H1 (cell line): Measurements from ENCODE around the gene STEAP1B. TPM values are rescaled to one million over a fixed set of nuclear protein-coding genes. Genes with fewer than 3 reads are reported as not detected.
"Not testable (repeated sequence)": the region's sequence is repeated elsewhere in the genome, so short reads cannot be mapped to it uniquely, and the experiment has no call there.

Source experiments
- CTCF ChIA-PET: fragments of 300-600 bp; sonication (Branson Sonifier 250); formaldehyde crosslinking; loops from one replicate; lab custom pipeline; 2021; ENCODE audit not compliant: partially characterized antibody; lab: Charles Lee
- POLR2A ChIA-PET: fragments of 300-600 bp; sonication (Branson Sonifier 250); formaldehyde crosslinking; loops from one replicate; lab custom pipeline; 2021; ENCODE audit warnings: inconsistent platforms; ENCODE audit not compliant: partially characterized antibody; lab: Charles Lee
- DNase-seq, 2 experiments: peaks; one replicate each; pipeline versions ENCODE4 v3.0.0 to v3.0.0-alpha.2; 2010 to 2022; ENCODE audit warnings: low spot score in 2 of 2, low read depth in 1 of 2, mixed read lengths in 1 of 2
- FAIRE-seq: peaks from 2 replicates; lab custom pipeline; 2011; peaks lifted over from hg19 to GRCh38; lab: Jason Lieb, UNC
- H2AFZ ChIP-seq: 2 replicates; pipeline ENCODE4 v1.8.1; 2012; ENCODE audit warnings: low read length, inconsistent platforms
- H2AK5ac ChIP-seq: 2 replicates; pipeline ENCODE4 v1.6.1; 2013; ENCODE audit warnings: low read depth, low read length
- H2BK120ac ChIP-seq: replicated peaks from 2 replicates; pipeline ENCODE3; 2013; ENCODE audit warnings: low read depth, low read length, inconsistent platforms
- H2BK12ac ChIP-seq: 2 replicates; pipeline ENCODE4 v1.6.1; 2013; ENCODE audit warnings: low read depth, low read length
- H2BK15ac ChIP-seq: 2 replicates; pipeline ENCODE4 v1.6.1; 2013; ENCODE audit warnings: low read length
- H2BK20ac ChIP-seq: 2 replicates; pipeline ENCODE4 v1.6.1; 2013; ENCODE audit warnings: low read length
- H2BK5ac ChIP-seq: 2 replicates; pipeline ENCODE4 v1.6.1; 2013; ENCODE audit warnings: low read depth, low read length
- H3K14ac ChIP-seq: 2 replicates; pipeline ENCODE4 v1.6.1; 2013; ENCODE audit warnings: inconsistent platforms; ENCODE audit not compliant: insufficient read length
- H3K18ac ChIP-seq: 2 replicates; pipeline ENCODE4 v1.6.1; 2013; ENCODE audit warnings: low read length; ENCODE audit errors: extremely low read depth
- H3K23ac ChIP-seq: 2 replicates; pipeline ENCODE4 v1.6.1; 2013; ENCODE audit warnings: inconsistent platforms; ENCODE audit not compliant: insufficient read length
- H3K23me2 ChIP-seq: 2 replicates; pipeline ENCODE4 v1.6.1; 2013; ENCODE audit warnings: low read depth, low read length
- H3K27ac ChIP-seq: 2 replicates; pipeline ENCODE4 v1.6.1; 2011; ENCODE audit warnings: low read depth, low read length, inconsistent platforms
- H3K27me3 ChIP-seq, 4 experiments: replicated peaks in 1 of 4; 1 replicate in 1 of 4; 2 replicates in 3 of 4; pipeline versions ENCODE4 v1.6.1 to v1.8.1; 2011 to 2013; ENCODE audit warnings: low read length in 3 of 4, mild to moderate bottlenecking in 3 of 4, inconsistent platforms in 2 of 4, mixed read lengths in 2 of 4, moderate library complexity in 1 of 4; ENCODE audit not compliant: control insufficient read depth in 3 of 4, insufficient read depth in 3 of 4; ENCODE audit errors: extremely low read depth in 1 of 4
- H3K36me3 ChIP-seq, 4 experiments: 2 replicates each; pipeline versions ENCODE4 v1.6.1 to v1.8.1; 2011 to 2013; ENCODE audit warnings: mild to moderate bottlenecking in 4 of 4, low read length in 3 of 4, moderate library complexity in 2 of 4, control low read depth in 1 of 4, inconsistent platforms in 1 of 4; ENCODE audit not compliant: insufficient read depth in 4 of 4, control insufficient read depth in 2 of 4
- H3K4ac ChIP-seq: replicated peaks from 2 replicates; pipeline ENCODE3; 2013; ENCODE audit warnings: low read length, low read depth, mixed read lengths, inconsistent platforms; ENCODE audit not compliant: insufficient read length
- H3K4me1 ChIP-seq, 4 experiments: replicated peaks in 1 of 4; 1 replicate in 1 of 4; 2 replicates in 3 of 4; pipeline versions ENCODE4 v1.6.1 to v1.8.1; 2011 to 2013; ENCODE audit warnings: low read length in 3 of 4, inconsistent platforms in 2 of 4, mixed read lengths in 1 of 4; ENCODE audit not compliant: insufficient read depth in 4 of 4, control insufficient read depth in 3 of 4
- H3K4me2 ChIP-seq, 2 experiments: 2 replicates each; pipeline versions ENCODE4 v1.6.1 to v1.8.1; 2011 to 2013; ENCODE audit warnings: low read depth in 2 of 2, low read length in 2 of 2, control low read depth in 1 of 2, inconsistent platforms in 1 of 2, mild to moderate bottlenecking in 1 of 2; ENCODE audit not compliant: insufficient read depth in 1 of 2
- H3K4me3 ChIP-seq, 4 experiments: fragments of 200-600, 300-600 bp in 1 of 4; sonication (generic), shearing (Covaris generic), sonication (Bioruptor Twin) in 1 of 4; 2 replicates each; pipeline versions ENCODE4 v1.5.1 to v1.8.1; 2011 to 2016; ENCODE audit warnings: low read length in 4 of 4, low read depth in 3 of 4, control low read depth in 2 of 4, inconsistent platforms in 2 of 4, mild to moderate bottlenecking in 2 of 4, mixed read lengths in 1 of 4, moderate library complexity in 1 of 4; ENCODE audit not compliant: insufficient read depth in 2 of 4; ENCODE audit errors: extremely low read depth in 1 of 4
- H3K56ac ChIP-seq: replicated peaks from 2 replicates; pipeline ENCODE3; 2013; ENCODE audit warnings: low read depth, mild to moderate bottlenecking, mixed read lengths, low read length, inconsistent platforms; ENCODE audit not compliant: insufficient read length
- H3K79me1 ChIP-seq: 2 replicates; pipeline ENCODE4 v1.6.1; 2013; ENCODE audit warnings: low read depth, low read length, control low read depth
- H3K79me2 ChIP-seq, 2 experiments: 2 replicates each; pipeline versions ENCODE4 v1.6.1 to v1.8.1; 2012 to 2013; ENCODE audit warnings: low read length in 2 of 2, mild to moderate bottlenecking in 2 of 2, inconsistent platforms in 1 of 2; ENCODE audit not compliant: insufficient read depth in 2 of 2, control insufficient read depth in 1 of 2
- H3K9ac ChIP-seq, 4 experiments: replicated peaks in 1 of 4; 1 replicate in 1 of 4; 2 replicates in 3 of 4; pipeline versions ENCODE4 v1.6.1 to v1.8.1; 2011 to 2013; ENCODE audit warnings: low read depth in 3 of 4, low read length in 3 of 4, control low read depth in 2 of 4, mild to moderate bottlenecking in 2 of 4, moderate library complexity in 2 of 4, inconsistent platforms in 1 of 4; ENCODE audit errors: extremely low read depth in 1 of 4
- H3K9me3 ChIP-seq, 2 experiments: 2 replicates each; pipeline versions ENCODE4 v1.6.1 to v1.8.1; 2012 to 2013; ENCODE audit warnings: mild to moderate bottlenecking in 2 of 2, moderate library complexity in 2 of 2, control low read depth in 1 of 2, inconsistent platforms in 1 of 2, low read depth in 1 of 2, low read length in 1 of 2, mixed read lengths in 1 of 2; ENCODE audit not compliant: insufficient read depth in 2 of 2
- H4K20me1 ChIP-seq, 2 experiments: replicated peaks in 1 of 2; 2 replicates each; pipeline versions ENCODE3 to v1.8.1; 2011 to 2013; ENCODE audit warnings: inconsistent platforms in 2 of 2, low read length in 2 of 2, mild to moderate bottlenecking in 1 of 2; ENCODE audit not compliant: insufficient read depth in 2 of 2, control insufficient read depth in 1 of 2
- H4K5ac ChIP-seq: 2 replicates; pipeline ENCODE4 v1.6.1; 2013; ENCODE audit warnings: low read length, low read depth, mixed read lengths, inconsistent platforms; ENCODE audit not compliant: insufficient read length
- H4K8ac ChIP-seq: 2 replicates; pipeline ENCODE4 v1.8.0; 2013; ENCODE audit warnings: mild to moderate bottlenecking, moderate library complexity, low read length, inconsistent platforms; ENCODE audit not compliant: insufficient read depth; ENCODE audit errors: extremely low read depth
- H4K91ac ChIP-seq: replicated peaks from 2 replicates; pipeline ENCODE3; 2013; ENCODE audit warnings: low read length, mixed read lengths, inconsistent platforms; ENCODE audit not compliant: insufficient read length
- WGBS, 2 experiments: shearing (Covaris generic) in 1 of 2; methylation state at CpG; one replicate each; pipeline versions ENCODE4 v1.1.6 to v1.1.7; 2013 to 2015; ENCODE audit warnings: low lambda C conversion rate in 2 of 2, mixed read lengths in 2 of 2, inconsistent platforms in 1 of 2, low coverage in 1 of 2, missing lambda C conversion rate in 1 of 2; ENCODE audit not compliant: insufficient replicate concordance in 2 of 2, insufficient coverage in 1 of 2, insufficient read length in 1 of 2; ENCODE audit errors: extremely low coverage in 1 of 2, missing lambda C conversion rate in 1 of 2; 5-methylcytosine and 5-hydroxymethylcytosine counted together
- polyA plus RNA-seq, 7 experiments: library from polyadenylated mRNA; depleted of rRNA in 3 of 7; stranded (reverse) in 5 of 7; unstranded in 2 of 7; fragments of >200 nt in 5 of 7; fragments of 200-250 nt in 2 of 7; gene quantifications; 1 replicate in 5 of 7; 2 replicates in 1 of 7; 4 replicates in 1 of 7; pipeline versions ENCODE4 v1.2.1 to v1.2.3, GENCODE V29; 2011 to 2013; ENCODE audit warnings: missing spikeins in 2 of 7, mixed read lengths in 2 of 7
- total RNA-seq: library from RNA; stranded (reverse); fragmentation: NEBNext Ultra II Directional; extraction: Animal tissue kit (Norgen Biotek cat#: 25700); gene quantifications from 2 replicates; pipeline ENCODE4 v1.2.1, GENCODE V29; 2021

Gene STEAP1B
- total and polyA plus RNA-seq, 2 of the 8 experiments (the other 6 are each of a cell fraction or from before 2014, with no cell fraction given) = 5.4 to 8.7 TPM

DNA sequence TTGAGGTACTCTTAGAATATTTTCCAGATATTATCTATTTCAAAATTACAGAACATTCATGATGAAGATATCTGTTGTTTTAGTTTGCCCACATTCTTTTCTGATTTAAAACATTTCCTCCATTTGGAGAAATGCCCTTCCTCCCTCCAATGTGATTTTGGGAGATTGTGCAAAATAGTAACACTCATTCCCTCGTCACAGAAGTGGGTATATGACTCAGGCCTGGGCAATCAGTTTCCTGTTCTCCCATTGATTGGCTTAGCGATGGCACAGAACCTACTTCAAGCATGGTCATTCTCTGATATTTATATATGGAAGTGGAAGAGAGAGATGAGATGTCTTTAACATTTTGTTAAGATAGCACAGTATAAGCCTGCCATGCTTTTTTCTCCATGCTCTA lies 3.1 kb downstream of the STEAP1B start:
- H2BK20ac ChIP-seq, H3K56ac ChIP-seq, H2BK12ac ChIP-seq, DNase-seq, H2AFZ ChIP-seq, H3K27ac ChIP-seq, H3K4ac ChIP-seq, H3K4me2 ChIP-seq, H3K4me1 ChIP-seq, H4K8ac ChIP-seq, H2BK5ac ChIP-seq, H3K36me3 ChIP-seq, H3K79me2 ChIP-seq, FAIRE-seq, H2BK15ac ChIP-seq, H3K27me3 ChIP-seq, H4K20me1 ChIP-seq, H4K5ac ChIP-seq, H3K23ac ChIP-seq, H3K18ac ChIP-seq, H2AK5ac ChIP-seq, H3K9me3 ChIP-seq, POLR2A ChIA-PET, H3K79me1 ChIP-seq, H3K4me3 ChIP-seq, H3K14ac ChIP-seq, CTCF ChIA-PET, H3K9ac ChIP-seq, H2BK120ac ChIP-seq, H3K23me2 ChIP-seq, H4K91ac ChIP-seq: not testable (repeated sequence)
- WGBS, 2 experiments = 73% methylated on average over 2 of the region's 2 CpGs; no CpG with 5 or more reads in 1 of the 2 experiments

DNA sequence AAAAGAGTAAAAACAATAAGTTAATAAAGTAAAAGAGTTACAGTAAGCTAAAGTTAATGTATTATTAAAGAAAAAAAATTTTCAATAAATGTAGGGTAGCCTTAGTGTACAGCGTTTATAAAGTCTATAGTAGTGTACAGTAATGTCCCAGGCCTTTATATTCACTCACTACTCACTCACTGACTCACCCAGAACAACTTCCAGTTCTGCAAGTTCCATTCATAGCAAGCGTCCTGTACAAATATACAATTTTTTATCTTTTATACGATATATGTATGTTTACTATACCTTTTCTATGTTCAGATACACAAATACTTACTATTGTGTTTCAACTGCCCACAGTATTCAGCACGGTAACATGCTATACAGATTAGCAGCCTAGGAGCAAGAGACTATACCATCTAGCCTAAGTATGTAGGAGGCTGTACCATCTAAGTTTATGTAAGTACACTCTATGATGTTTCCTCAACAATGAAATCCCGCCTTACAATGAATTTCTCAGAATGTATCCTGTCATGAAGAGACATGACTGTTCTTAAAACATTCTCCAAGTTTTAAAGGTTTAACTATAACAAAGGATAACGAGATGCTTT lies 3.6 kb downstream of the STEAP1B start:
- H2BK12ac ChIP-seq, H3K9me3 ChIP-seq, H3K27ac ChIP-seq, H4K8ac ChIP-seq, H3K23ac ChIP-seq, H4K5ac ChIP-seq, H2AFZ ChIP-seq, H3K4ac ChIP-seq, H2AK5ac ChIP-seq, H3K79me1 ChIP-seq, H2BK15ac ChIP-seq, H4K91ac ChIP-seq, H3K14ac ChIP-seq, DNase-seq, H3K36me3 ChIP-seq, H3K18ac ChIP-seq, H3K4me2 ChIP-seq, H3K4me3 ChIP-seq, H2BK5ac ChIP-seq, H2BK20ac ChIP-seq, H4K20me1 ChIP-seq, POLR2A ChIA-PET, H3K4me1 ChIP-seq, H3K9ac ChIP-seq, FAIRE-seq, H3K27me3 ChIP-seq, H2BK120ac ChIP-seq, H3K56ac ChIP-seq, H3K79me2 ChIP-seq, H3K23me2 ChIP-seq: not testable (repeated sequence)
- CTCF ChIA-PET = interaction anchor here (1.1 kb wide), 1 partner anchor 386 kb away, joined by 7 read pairs; no protein-coding TSS in a partner anchor
- 91% methylated on average over 6 of the region's 6 CpGs; no CpG with 5 or more reads in 1 of the 2 experiments for WGBS, 2 experiments
